Transverse colon (tissue), 4 donors: ENCODE measurements around the gene CHAMP1. TPM values are rescaled to one million over a fixed set of nuclear protein-coding genes. Genes with fewer than 3 reads are reported as not detected.

ENCODE experiments used
- DNase-seq: peaks from one replicate; pipeline ENCODE4 v3.0.0-alpha.2; 2019
- H3K27ac ChIP-seq, 4 donors: fragments of 200-600 bp; sonication (generic); 2 replicates each; pipeline ENCODE4 v1.5.1; 2016 to 2018; ENCODE audit warnings: inconsistent platforms in 4 of 4
- H3K27me3 ChIP-seq: fragments of 200-600 bp; sonication (generic); 2 replicates; pipeline ENCODE4 v1.5.1; 2017; ENCODE audit warnings: inconsistent platforms
- H3K36me3 ChIP-seq, 4 donors: fragments of 200-600 bp; sonication (generic); 2 replicates each; pipeline ENCODE4 v1.5.1; 2017 to 2019; ENCODE audit warnings: inconsistent platforms in 4 of 4
- H3K4me1 ChIP-seq, 4 donors: fragments of 200-600 bp; sonication (generic); 2 replicates each; pipeline ENCODE4 v1.5.1; 2017 to 2020; ENCODE audit warnings: inconsistent platforms in 4 of 4
- H3K4me3 ChIP-seq, 4 donors: fragments of 200-600 bp; sonication (generic); 1 replicate in 1 of 4; 2 replicates in 3 of 4; pipeline versions ENCODE4 v1.5.1 to v1.6.1; 2017 to 2019; ENCODE audit warnings: inconsistent platforms in 4 of 4
- H3K9me3 ChIP-seq, 2 donors: fragments of 200-600 bp; sonication (generic); 2 replicates each; pipeline ENCODE4 v1.5.1; 2017 to 2019; ENCODE audit warnings: inconsistent platforms in 2 of 2
- EP300 ChIP-seq: sonication (generic); formaldehyde crosslinking; IDR thresholded peaks from one replicate; pipeline ENCODE4 v1.6.1; 2017; ENCODE audit warnings: antibody characterized with exemption, low read depth
- POLR2A ChIP-seq: fragments of 450-650 bp; IDR thresholded peaks from one replicate; pipeline ENCODE4 v1.6.1; 2016; ENCODE audit warnings: antibody characterized with exemption, mild to moderate bottlenecking, moderate library complexity
- POLR2AphosphoS5 ChIP-seq, 3 donors: sonication (generic); formaldehyde crosslinking; IDR thresholded peaks; one replicate each; pipeline ENCODE4 v1.6.1; 2016; ENCODE audit warnings: antibody characterized with exemption in 3 of 3
- WGBS, 2 donors: methylation state at CpG; one replicate each; pipeline ENCODE4 v1.1.5; 2018; ENCODE audit warnings: low coverage in 1 of 2; 5-methylcytosine and 5-hydroxymethylcytosine counted together
- in situ Hi-C, 4 donors: fragments of 200-750 bp; cut with MboI; loops; one replicate each; pipeline versions ENCODE4 v1.15.0 to v1.15.1; 2017; ENCODE audit warnings: low sequenced_read_pairs in 3 of 4, low pct_ligation_motif_present in 1 of 4, low pct_unique_long_range_greater_than_20kb in 1 of 4
- intact Hi-C: fragments of 100-400 bp; cut with DNase I; formaldehyde crosslinking; loops from one replicate; pipeline ENCODE4 v1.15.1; 2023; ENCODE audit warnings: low total_unique reads
- total RNA-seq, 4 donors: library from RNA; depleted of rRNA; stranded (reverse); fragments of >200 nt; gene quantifications; one replicate each; pipeline ENCODE4 v1.1.0, GENCODE V29; 2016
- TF ChIP-seq, protein P1 (sequence below), 5 experiments: fragments of 200-600 bp in 3 of 5; fragments of 450-650 bp in 2 of 5; sonication (generic) in 3 of 5; IDR thresholded peaks; 1 replicate in 2 of 5; 2 replicates in 3 of 5; pipeline ENCODE4 v1.5.1; 2016 to 2017; ENCODE audit warnings: antibody characterized with exemption in 5 of 5, inconsistent platforms in 3 of 5, mild to moderate bottlenecking in 2 of 5, moderate library complexity in 1 of 5

The CHAMP1 gene
- total RNA-seq, 4 donors from 2014 or later, result 3.4 to 57.2 (median 20.0) TPM

DNA sequence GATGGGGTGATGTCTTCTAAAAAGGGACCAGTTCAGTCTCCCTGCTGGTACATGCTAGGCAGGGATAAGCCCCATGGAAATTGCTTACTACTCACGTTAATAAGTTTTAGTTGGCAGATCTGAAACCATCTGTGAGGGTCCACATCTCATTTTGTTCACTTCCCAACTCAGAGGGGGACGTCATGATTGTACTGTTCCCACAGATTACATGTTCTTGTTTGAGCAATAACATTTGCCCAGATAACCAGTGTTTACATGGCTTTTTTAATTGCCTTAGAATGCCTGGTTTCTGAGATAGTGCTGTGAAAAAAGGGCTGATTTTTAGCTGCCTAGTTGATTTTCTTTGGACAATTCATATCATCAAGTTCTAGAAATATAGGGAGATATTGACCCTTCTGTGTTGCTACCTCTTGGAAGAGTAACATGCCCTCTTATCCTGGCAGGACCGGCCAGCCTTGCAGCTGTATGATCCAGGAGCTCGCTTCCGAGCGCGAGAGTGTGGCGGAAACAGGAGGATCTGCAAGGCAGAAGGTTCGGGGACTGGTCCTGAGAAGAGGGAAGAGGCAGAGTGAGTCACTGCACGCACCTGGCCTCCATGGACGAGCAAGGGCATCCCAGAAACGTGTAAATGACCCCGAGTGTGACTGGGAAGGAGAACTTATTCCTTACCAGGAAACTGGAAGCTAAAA, 9.8 kb upstream of the CHAMP1 start:
- Histone ChIP-seq H3K9me3 (no peaks in the 10 kb centered on the region), H3K4me3 (no peak overlapping the region), H3K36me3 (peaks cover 0 to 45% (median 20%) of the 10 kb centered on the region in 4 donors), H3K27ac (no peak overlapping the region), H3K4me1 (no peaks in the 10 kb centered on the region), H3K27me3 (no peaks in the 10 kb centered on the region)
- in situ Hi-C loops (no loop called here), intact Hi-C loops (no loop called here)
- DNase-seq, result no peak
- TF ChIP-seq POLR2A (no peak), POLR2AphosphoS5 (IDR thresholded peaks at IDR 0.05) (no peak), EP300 (no peak)
- TF ChIP-seq, protein P1, sequence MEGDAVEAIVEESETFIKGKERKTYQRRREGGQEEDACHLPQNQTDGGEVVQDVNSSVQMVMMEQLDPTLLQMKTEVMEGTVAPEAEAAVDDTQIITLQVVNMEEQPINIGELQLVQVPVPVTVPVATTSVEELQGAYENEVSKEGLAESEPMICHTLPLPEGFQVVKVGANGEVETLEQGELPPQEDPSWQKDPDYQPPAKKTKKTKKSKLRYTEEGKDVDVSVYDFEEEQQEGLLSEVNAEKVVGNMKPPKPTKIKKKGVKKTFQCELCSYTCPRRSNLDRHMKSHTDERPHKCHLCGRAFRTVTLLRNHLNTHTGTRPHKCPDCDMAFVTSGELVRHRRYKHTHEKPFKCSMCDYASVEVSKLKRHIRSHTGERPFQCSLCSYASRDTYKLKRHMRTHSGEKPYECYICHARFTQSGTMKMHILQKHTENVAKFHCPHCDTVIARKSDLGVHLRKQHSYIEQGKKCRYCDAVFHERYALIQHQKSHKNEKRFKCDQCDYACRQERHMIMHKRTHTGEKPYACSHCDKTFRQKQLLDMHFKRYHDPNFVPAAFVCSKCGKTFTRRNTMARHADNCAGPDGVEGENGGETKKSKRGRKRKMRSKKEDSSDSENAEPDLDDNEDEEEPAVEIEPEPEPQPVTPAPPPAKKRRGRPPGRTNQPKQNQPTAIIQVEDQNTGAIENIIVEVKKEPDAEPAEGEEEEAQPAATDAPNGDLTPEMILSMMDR (IDR thresholded peaks at IDR 0.05), result no peak
- WGBS, 2 donors, result 91 to 98% methylated on average over 6 to 13 of the region's 13 CpGs

DNA sequence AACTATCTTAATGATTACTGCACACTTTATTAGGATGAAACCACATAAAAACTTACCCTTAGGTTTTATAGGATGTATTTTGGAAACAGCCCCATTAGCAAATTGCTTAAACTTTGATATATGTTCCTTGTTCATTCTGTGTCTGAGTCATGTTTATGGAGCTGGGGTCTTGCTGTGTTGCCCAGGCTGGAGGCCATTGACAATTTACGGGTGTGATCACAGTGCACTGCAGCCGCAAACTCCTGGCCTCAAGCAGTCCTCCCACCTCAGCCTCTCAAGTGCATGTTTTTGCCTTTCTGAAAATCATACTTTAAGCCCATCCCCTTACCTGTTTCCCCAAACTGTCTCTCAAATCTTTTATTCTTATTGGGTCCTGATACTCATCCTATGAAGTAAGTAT, 5.2 kb upstream of the CHAMP1 start:
- no peak overlapping the region for H3K27ac ChIP-seq
- intact Hi-C loops (no loop called here), in situ Hi-C loops (no loop called here)
- H3K36me3 ChIP-seq, result peaks cover 0 to 15% (median 7%) of the 10 kb centered on the region in 4 donors
- H3K4me3 ChIP-seq, result no peak overlapping the region
- peaks cover 0 to 9% (median 5%) of the 10 kb centered on the region in 4 donors for H3K4me1 ChIP-seq
- no peak for DNase-seq
- TF ChIP-seq POLR2AphosphoS5 (IDR thresholded peaks at IDR 0.05) (no peak), POLR2A (no peak), EP300 (no peak)
- TF ChIP-seq, protein P1 (IDR thresholded peaks at IDR 0.05), result no peak
- no peaks in the 10 kb centered on the region for H3K27me3 ChIP-seq
- 100% methylated on average over 1 to 2 of the region's 2 CpGs for WGBS, 2 donors
- no peaks in the 10 kb centered on the region for H3K9me3 ChIP-seq

DNA sequence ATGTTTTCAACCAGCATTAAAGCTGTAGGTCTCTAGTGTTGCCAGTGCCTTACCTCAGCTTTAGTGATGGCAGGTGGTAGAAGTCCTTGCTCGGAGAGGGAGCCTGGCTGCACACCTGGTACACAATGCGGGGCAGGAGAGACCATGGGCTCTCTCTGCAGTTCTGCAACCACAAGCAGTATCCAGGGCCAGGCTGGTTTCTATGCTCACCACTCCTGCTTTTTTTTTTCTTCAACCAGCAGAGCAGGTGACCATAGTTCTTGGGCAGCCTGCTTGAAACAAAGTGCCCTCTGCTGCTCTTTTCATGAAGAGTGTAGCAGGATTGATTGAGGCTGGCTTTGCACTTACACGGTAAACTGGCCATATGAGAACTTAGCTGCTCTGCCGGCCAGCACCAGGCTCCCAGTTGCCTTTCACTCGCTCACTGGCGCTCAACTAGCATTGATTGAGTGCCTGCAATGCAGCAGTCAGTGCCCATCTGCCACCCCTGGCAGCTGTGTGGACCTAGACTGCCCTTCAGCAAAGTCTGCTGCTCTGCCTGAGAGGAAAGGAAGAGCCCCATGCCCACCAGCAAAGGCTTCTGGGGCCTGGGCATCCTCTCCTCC, 4.4 kb upstream of the CHAMP1 start:
- Histone ChIP-seq H3K4me3 (no peak overlapping the region), H3K4me1 (peaks cover 0 to 10% (median 6%) of the 10 kb centered on the region in 4 donors), H3K9me3 (no peaks in the 10 kb centered on the region), H3K36me3 (peaks cover 0 to 9% (median 4%) of the 10 kb centered on the region in 4 donors), H3K27ac (no peak overlapping the region), H3K27me3 (no peaks in the 10 kb centered on the region)
- intact Hi-C loops (no loop called here), in situ Hi-C loops (no loop called here)
- TF ChIP-seq, protein P1 (IDR thresholded peaks at IDR 0.05), result no peak
- no peak for TF ChIP-seq EP300
- 87% methylated on average over 6 of the region's 6 CpGs; no CpG with 5 or more reads in 1 of the 2 donors for WGBS, 2 donors
- DNase-seq, result no peak

DNA sequence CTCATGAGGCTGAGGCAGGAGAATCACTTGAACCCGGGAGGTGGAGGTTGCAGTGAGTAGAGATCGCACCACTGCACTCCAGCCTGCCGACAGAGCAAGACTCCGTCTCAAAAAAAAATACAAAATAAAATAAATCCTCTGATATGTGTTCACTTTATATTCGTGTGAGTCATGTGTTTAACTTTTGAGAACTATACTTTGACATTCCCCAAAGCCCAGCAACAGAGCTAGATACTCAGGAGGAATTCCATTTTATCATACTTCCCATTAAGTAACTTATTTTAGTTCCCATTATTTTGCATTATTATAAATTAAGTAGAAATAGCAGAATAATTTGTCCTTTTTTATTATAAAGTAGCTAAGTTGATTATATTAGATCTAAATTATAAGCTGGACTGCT, 3.3 kb upstream of the CHAMP1 start:
- Histone ChIP-seq H3K27ac (no peak overlapping the region), H3K27me3 (no peaks in the 10 kb centered on the region), H3K9me3 (no peaks in the 10 kb centered on the region), H3K4me1 (peaks cover 3 to 21% (median 17%) of the 10 kb centered on the region in 4 donors), H3K36me3 (peaks cover 0 to 5% (median 2%) of the 10 kb centered on the region in 4 donors), H3K4me3 (no peak overlapping the region)
- TF ChIP-seq POLR2AphosphoS5 (IDR thresholded peaks at IDR 0.05), result no peak
- no peak for TF ChIP-seq EP300
- TF ChIP-seq, protein P1 (IDR thresholded peaks at IDR 0.05), result no peak
- no peak for TF ChIP-seq POLR2A
- in situ Hi-C loops (no loop called here), intact Hi-C loops (no loop called here)
- 59 to 72% methylated on average over 5 of the region's 5 CpGs for WGBS, 2 donors
- no peak for DNase-seq
